DMS153 treated with DMSO at 0.1 percent for 48 hours (cell line): ENCODE data around the gene CSNK1G3.

Experiments
- DNase-seq: peaks from one replicate; lab custom pipeline; 2025; ENCODE audit not compliant: unreplicated experiment; lab: John Stamatoyannopoulos, UW

The CSNK1G3 gene

GRCh38 chr5:123512611-123513461 lies 859 bp downstream of the CSNK1G3 start:
- no peak for DNase-seq

GRCh38 chr5:123514615-123515355 lies 2.8 kb downstream of the CSNK1G3 start:
- DNase-seq, result no peak

DNA sequence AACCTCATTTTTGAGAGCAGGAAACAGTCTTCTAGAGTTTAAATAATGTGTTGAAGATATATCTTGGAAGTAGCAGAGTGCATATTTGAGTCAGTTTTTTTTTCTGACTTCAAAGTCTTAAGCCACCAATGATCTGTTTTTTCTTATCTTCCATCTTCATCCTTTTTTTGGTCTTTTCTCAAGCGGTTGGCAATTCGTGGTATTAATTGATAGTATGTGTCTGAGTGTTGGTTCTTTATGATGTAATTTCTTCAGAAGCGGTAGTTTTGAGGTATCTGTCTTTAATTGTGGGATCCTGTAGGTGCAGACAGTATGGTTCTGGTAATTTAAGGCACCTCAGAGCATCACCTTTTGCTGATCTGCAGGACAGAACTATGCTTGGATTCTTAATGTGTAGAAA lies 3.9 kb downstream of the CSNK1G3 start:
- DNase-seq, result no peak

- DNase-seq, result no peak
Measured at GRCh38 chr5:123517476-123517875, 5.5 kb downstream of the CSNK1G3 start.

DNA sequence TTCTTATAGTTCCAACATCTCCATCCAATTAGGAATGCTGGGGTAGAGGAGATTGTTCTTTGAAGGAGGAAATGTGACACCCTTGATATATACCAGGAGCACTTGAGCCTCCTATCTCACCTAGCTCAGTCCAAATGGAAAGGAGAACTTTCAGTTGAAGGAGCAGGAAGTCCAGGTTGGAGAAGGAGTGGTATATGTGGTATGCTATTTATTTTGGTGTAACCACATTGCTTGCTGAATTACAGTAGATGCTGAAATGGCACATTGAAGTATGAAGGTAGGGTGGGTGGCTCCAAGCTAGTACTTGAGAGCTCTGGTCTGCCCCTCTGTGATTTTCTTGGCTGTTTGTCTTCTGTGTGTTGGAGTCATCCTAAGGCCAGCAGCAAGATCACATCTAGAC lies 6.1 kb downstream of the CSNK1G3 start:
- DNase-seq, result no peak

DNA sequence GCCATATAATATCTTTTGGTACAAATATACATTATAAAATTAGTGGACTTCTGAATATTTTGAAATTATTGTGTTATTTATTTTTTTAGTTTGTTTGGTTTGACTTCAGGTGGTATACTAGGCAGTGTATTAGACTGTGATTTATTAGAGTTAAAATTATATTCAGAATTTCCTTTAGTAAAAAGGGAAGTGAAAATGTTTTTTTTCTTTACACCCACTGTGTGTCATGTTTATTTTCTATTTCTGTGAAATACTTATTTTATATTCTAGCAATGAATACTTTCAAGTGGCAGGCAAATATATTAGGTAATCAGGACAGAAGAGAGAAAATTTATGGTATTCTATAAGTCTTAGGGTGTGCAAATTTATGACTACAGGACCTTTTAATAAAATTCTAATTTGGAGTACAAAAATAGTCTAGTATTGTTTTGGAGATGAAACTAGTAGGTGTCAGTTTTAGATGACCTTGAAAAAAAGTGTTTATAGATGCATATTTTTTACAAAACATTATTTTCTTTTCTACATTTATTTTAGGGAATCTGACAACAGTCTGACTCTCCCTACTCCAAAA lies 8.8 kb downstream of the CSNK1G3 start:
- no peak for DNase-seq

DNA sequence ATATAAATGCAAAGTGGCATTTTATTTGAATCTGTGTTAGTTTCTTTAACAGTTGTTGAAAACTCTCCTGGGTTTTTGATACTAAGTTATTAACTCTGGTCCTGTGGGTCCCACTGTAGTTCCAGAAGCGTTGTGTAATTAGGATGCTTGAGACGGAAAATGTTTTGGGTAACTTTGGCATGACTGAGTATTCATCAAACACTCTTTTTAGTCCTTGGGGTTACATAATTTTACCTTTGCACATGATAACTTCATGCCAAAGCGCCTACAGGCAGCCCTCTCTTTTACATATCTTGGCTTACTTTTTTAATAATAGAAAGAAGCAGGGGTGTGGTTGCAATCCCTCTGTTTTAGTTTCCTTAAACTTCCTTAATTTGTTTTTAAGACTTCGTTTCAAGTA lies 12.2 kb downstream of the CSNK1G3 start:
- no peak for DNase-seq

GRCh38 chr5:123527190-123527589 lies 15.2 kb downstream of the CSNK1G3 start:
- DNase-seq, result no peak

DNA sequence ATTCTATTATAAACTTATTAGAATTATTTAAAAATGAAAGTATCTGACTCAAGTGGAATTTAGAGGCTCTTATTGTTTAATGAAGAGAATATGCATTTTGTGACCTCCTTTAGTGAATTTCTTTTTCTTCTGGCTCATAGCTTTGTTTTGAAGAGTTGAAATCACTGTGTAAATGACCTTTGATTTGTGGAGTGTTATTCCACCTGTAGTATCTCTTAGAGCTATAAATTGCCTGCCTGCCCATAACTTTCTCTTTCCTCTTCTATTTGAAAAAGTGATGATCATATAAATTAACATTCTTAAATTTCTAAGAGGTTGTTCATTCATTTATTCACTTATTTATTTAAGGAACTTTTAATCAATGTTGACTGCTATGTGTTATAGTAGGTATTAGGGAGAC lies 16.1 kb downstream of the CSNK1G3 start:
- no peak for DNase-seq

GRCh38 chr5:123528878-123529277 lies 16.9 kb downstream of the CSNK1G3 start:
- DNase-seq, result no peak

- DNase-seq, result no peak
Measured at GRCh38 chr5:123530728-123531127, 18.8 kb downstream of the CSNK1G3 start.

DNA sequence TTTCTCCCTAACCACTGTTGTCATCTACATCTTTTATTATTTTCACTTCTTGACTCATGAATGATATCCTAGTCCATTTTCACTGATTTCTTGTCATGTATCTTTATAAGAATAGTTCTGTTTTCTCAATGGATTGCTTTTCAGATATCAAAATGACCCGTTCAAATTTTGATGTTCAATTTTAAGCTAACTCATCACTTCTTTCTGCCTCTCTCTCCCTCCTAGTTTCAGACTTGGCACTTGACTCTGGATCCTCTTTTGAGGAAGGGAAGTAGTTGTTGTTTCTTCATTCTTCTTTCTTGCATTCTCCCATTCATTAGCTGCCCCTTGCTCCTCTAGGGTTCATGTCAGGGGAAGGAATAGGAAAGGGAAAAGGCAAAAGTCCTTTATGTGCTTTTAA lies 23.7 kb downstream of the CSNK1G3 start:
- DNase-seq, result no peak

- no peak for DNase-seq
Measured at GRCh38 chr5:123537256-123537655, 25.3 kb downstream of the CSNK1G3 start.

- DNase-seq, result no peak
Measured at GRCh38 chr5:123537845-123538244, 25.9 kb downstream of the CSNK1G3 start.

DNA sequence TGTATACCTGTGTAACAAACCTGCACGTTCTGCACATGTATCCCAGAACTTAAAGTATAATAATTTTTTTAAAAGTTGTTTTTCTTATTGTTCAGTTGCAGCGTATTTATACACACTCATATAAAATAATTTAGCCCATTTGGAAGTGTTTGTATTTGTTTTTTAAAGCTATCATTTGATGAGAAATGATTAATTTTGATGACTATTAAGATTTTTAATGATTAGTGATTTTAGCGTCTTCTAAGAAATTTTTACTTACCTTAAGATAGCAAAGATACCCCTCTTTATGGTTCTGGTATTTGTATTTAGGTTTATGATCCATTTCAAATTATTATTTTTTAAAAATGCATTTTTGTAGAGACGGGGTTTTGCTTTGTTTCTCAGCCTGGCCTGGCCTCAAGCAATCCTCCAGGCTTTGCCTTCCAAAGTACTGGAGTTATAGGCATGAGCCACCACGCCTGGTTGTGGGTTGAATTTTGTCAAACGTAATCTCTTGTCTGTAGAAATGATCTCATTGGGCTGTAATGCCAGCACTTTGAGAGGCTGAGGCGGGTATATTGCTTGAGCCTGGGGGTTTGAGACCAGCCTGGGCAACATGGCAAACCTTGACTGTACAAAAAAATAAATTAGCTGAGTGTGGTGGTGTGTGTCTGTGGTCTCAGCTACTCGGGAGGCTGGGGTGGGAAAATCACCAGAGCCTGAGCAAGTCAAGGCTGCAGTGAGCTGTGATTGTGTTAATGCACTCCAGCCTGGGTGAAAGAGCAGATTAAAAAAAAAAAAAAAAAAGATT lies 26.9 kb downstream of the CSNK1G3 start:
- DNase-seq, result no peak

DNA sequence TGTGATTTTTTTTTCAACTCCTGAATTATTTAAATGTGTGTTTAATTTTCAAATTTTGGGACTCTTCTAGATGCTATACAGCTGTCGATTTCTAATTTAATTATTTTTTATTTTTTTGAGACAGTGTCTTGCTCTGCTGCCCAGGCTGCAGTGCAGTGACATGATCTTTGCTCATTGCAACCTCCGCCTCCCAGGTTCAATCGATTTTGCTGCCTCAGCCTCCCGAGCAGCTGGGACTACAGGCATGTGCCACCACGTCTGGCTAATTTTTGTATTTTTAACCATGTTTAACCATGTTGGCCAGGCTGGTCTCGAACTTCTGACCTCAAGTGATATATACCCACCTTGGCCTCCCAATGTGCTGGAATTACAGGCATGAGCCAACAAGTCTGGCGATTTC lies 28.6 kb downstream of the CSNK1G3 start:
- DNase-seq, result no peak

DNA sequence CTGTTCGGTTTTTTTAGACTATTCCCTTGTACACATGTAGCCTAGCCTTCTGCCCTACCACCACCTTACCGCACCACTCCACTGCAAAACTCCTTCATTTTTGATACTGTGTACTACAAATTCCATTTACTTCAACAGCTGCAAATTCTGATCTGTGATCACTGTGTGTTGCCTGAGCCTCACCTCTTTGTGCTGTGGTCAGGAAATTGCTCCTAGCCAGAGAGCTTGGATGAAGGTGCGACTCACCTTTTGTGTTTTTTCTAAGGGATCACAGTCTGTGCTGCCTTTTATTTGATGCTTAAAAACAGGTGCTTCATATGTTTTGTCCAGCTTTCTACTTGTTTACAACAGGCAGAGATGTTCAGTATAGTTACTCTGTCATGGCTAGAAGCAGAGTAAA lies 31.5 kb downstream of the CSNK1G3 start:
- DNase-seq, result no peak

GRCh38 chr5:123545506-123545905 lies 33.5 kb downstream of the CSNK1G3 start:
- DNase-seq, result no peak

- no peak for DNase-seq
Measured at GRCh38 chr5:123546657-123547056, 34.7 kb downstream of the CSNK1G3 start.

DNA sequence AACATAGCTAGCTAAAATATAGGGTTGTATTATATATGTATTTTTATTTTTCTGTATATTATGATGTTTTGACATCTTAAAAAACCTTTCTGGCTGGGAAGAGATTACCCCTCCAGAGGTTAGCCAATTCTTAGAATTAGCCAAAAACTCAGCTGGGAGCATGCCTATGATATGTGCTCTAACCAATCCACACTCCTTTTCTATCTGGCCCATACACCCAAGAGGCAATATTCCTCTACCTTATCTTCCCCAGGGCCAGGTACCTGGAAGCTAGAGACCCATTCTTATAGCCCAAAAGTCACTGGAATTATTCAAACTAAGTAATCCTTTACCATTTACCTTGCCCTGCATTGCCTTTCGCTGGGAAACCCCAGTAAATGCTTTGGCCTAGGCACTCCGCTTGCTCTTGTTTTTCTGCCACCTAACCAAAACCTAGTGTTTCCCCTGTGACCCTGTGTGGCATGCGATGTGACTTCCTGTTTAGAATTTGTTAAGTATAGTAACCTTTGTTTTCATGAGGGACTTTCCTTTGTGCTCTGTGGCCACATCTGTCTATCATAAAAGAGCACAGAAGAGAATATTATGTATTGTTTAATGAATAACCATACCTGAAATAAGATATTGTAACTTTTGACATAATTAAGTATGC lies 37.4 kb downstream of the CSNK1G3 start:
- no peak for DNase-seq

- no peak for DNase-seq
Measured at GRCh38 chr5:123554601-123555000, 42.6 kb downstream of the CSNK1G3 start.
